HG03280 (cell line): Measurements from ENCODE around the gene SF3A2.

Experiments used
- ATAC-seq: cut with Tn5 transposase; IDR thresholded peaks from one replicate; pipeline ENCODE4 v1.9.1; 2021; ENCODE audit warnings: mild to moderate bottlenecking, moderate library complexity; ENCODE audit not compliant: unreplicated experiment

The SF3A2 gene

GRCh38 chr19:2251106-2252054 is 14.8 kb downstream of the SF3A2 start:
- ATAC-seq = no peak

GRCh38 chr19:2252055-2252796 is 15.6 kb downstream of the SF3A2 start:
- ATAC-seq = no peak

- no peak for ATAC-seq
These were observed 16.1 kb downstream of the SF3A2 start for GRCh38 chr19:2252797-2253105.

- no peak for ATAC-seq
These were observed 16.8 kb downstream of the SF3A2 start for GRCh38 chr19:2253106-2254063.

- ATAC-seq = no peak
These were observed 17.6 kb downstream of the SF3A2 start for GRCh38 chr19:2254064-2254872.

- no peak for ATAC-seq
These were observed 18.7 kb downstream of the SF3A2 start for GRCh38 chr19:2255112-2255845.

GRCh38 chr19:2255982-2256685 is 19.5 kb downstream of the SF3A2 start, which contains the start of gene JSRP1:
Gene JSRP1 (minus strand): TSS chr19:2256417. CDS start chr19:2255314, 1,103 bp downstream.
- no peak for ATAC-seq

GRCh38 chr19:2259336-2259735 is 22.7 kb downstream of the SF3A2 start:
- ATAC-seq = no peak

- no peak for ATAC-seq
These were observed 23.7 kb downstream of the SF3A2 start for GRCh38 chr19:2260341-2260805.

GRCh38 chr19:2261438-2262172 is 25.0 kb downstream of the SF3A2 start:
- ATAC-seq = no peak

- no peak for ATAC-seq
These were observed 29.8 kb downstream of the SF3A2 start for GRCh38 chr19:2266183-2266993.

GRCh38 chr19:2268480-2268830 is 31.8 kb downstream of the SF3A2 start:
- no peak for ATAC-seq

- ATAC-seq = no peak
These were observed 32.2 kb downstream of the SF3A2 start for GRCh38 chr19:2268861-2269243.

GRCh38 chr19:2269244-2270156 is 32.9 kb downstream of the SF3A2 start:
- peak; percentile 62 for ATAC-seq

- ATAC-seq = no peak
These were observed 33.5 kb downstream of the SF3A2 start for GRCh38 chr19:2270157-2270422.

- ATAC-seq = no peak
These were observed 34.0 kb downstream of the SF3A2 start for GRCh38 chr19:2270423-2271233.
